Stimulated activated CD8-positive, alpha-beta memory T cell treated with anti-CD3 and anti-CD28 coated beads, Interleukin-4, amount 100 ng/mL, for 24 hours (primary cell): ENCODE results near the gene B3GALNT2.

Experiments
- DNase-seq: peaks from one replicate; pipeline ENCODE4 v3.0.0-alpha.2; 2020; ENCODE audit warnings: low read depth

The B3GALNT2 gene

DNA sequence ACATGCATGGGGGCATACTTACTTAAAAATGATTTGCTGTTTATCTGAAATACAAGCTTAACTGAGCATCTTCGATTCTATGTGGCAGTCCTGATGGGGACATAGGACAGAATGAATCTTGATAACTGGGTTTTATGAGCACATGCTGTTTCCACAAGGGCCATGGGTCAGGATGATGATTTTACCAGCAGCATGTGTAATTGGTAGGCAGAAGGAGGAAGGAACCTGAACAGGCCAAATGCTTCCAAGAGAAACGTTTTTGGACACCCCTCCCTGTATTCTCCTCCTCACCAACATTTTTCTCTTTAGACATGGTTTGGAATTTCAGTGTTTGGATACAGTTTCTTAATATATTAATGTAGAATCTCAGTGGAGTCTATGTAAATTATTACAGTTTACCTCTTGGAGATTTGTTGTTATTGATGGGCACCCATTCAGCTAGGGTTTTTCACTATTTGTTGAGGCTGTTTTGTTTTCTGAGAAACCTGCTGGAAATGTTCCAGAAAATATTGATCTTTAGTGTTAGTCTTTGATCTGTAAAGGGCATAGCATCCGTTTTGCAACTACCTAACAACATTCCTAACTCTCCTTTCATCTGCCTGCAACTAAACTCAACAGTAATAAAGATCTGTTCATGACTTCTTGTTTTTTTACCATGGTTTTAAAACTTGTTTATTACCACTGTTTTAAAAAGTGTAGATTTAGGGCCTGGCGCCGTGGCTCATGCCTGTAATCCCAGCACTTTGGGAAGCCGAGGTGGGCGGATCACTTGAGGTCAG is 95.0 kb downstream of the B3GALNT2 start:
- DNase-seq = no peak

DNA sequence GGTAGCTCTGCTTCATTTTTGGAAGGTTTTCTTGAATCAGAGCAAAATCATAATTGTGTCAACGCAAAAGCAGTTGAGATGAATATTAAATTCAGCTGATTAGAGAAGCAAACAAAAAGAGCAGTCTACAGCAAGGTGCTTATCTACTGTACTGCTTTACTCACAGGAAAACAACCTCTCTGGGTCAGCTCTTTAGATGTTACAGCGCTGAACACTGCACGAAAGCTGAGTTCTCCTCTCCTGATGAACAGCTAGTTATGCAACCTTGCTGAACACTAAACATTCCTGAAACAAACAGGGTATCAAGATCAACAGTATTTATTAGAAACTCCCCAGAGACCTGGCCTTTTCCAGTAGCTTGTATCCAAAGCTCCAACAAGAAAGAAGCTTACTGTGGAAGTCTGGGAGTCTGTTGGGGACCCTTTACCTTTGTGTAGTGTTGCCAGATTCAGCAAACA is 95.7 kb downstream of the B3GALNT2 start:
- DNase-seq = no peak

DNA sequence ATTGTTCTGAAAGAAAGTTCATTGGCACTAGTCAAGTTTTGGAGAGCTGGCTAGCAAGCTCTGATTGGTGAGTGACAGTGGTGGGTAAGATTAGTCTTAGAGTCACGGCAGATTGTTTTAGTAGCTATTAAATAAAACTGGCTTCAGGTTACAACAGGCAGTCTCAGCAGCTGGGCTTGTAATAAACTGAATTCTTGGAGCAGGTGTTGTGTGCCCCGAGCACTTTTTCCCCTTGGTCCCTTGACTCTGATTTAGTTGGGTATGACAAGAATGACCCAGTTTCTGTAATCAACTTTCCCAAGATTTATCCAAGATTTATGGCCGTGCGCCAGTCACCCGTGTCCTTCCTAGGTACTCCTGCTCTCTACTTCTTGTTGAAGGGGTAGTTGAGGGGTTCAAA is 96.8 kb downstream of the B3GALNT2 start:
- no peak for DNase-seq

DNA sequence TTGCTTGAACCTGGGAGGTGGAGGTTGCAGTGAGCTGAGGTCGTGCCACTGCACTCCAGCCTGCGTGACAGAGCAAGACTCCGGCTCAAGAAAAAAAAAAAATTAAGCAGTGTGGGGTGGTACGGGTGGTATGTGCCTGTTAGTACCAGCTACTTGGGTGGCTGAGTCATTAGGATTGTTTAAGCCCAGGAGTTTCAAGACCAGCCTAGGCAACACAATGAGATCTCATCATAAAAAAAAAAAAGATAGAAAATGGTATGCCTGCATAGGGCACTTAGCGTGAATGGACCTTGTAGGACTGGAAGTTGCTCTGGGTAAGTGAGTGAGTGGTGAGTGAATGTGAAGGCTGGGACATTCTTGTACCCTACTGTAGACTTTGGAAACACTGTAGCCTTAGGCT is 100.1 kb downstream of the B3GALNT2 start:
- no peak for DNase-seq

DNA sequence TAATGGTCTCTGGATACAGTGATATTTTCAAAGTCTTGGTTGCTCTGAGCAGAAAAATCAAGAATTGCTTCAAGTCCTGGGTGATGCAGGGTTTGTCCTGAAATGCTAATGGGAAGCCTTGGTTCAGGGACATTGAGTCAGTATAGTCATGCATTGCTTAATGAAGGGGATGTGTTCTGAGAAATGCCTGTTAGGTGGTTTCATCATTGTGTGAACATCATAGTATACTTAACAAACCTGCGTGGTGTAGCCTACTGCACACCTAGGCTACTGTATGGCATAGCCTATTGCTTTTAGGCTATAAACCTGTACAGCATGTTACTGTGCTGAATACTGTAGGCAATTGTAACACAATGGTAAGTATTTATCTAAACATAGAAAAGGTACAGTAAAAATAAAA is 100.7 kb downstream of the B3GALNT2 start:
- DNase-seq = no peak

DNA sequence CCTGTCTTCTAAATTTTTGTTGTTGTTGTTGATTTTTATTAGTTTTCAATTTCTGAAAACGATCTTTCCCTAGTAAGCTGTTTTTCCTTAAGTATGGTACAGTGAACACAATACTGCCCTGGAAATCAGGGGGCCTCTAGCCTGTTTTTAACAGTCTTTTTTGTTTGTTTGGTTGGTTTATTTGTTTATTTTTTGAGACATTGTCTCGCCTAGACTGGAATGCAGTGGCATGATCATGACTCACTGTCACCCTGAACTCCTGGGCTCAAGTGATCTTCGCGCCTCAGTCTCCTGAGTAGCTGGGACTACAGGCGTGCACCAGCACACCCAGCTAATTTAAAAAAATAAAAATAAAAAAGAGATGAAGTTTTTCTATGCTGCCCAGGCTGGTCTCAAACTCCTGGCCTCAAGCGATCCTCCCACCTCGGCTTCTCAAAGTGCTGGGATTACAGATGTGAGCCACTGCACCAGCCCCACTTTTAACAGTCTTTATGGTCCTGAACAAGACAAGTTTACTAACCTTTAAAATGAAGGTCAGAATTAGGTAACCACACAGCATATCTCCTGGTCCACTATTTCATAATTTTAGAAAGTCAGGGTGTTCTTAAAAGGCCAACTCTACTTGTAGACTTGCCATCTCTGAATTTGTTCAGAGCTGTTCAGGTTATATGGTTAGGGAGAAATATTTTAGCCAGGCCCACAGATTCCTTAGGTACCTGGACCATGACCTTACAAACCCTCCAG is 101.6 kb downstream of the B3GALNT2 start:
- no peak for DNase-seq

DNA sequence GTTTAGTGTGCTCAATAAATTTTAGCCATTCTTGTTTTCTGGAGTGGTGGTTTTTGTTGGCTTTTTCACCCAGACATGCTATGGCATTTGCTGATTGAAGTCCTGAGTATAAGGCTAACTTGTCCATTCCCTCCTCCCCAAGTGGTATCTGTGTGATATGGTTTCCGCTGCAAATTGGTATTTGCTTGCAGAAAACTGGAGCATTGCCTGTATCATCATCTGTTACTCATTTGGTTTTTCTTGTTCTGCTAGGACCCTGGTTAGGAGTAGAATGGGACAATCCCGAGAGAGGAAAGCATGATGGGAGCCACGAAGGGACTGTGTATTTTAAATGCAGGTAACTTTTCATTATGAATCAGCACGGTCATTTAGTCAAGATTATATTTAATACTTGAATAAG is 103.0 kb downstream of the B3GALNT2 start:
- no peak for DNase-seq
